CD4-positive, alpha-beta T cell treated with Interleukin-21 for 1 hour (primary cell): ENCODE measurements around the gene TNS1.

Experiments
- DNase-seq: peaks from one replicate; pipeline ENCODE4 v3.0.0-alpha.2; 2020

Gene TNS1

DNA sequence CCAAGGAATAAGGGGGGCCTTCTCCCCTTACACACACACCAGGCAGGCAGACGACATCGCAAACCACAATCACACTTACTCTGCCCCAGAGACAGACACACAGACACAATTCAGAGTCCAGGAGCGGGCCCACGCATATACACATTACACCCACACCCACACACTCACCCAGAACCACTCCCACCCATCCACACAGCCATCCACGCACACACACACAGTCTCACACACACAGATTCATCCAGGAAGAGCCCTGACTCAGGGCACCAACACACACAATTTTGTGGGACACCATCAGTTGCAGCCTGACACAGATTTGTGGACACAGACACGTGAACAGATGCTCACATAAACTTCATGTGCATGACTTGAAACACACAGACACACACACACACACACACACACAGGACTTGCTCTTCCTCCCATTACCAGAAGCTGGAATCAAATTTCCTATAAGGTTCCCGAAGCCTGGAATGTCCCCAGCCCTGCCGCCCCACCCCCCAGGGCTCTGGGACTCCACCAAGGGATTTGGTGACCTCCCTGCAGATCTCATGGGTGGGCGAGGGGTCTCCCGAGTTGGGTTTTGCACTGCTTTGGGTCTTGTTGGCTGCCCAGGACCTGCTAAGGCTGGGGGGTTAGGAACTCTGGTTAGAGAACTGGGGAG, 23.5 kb downstream of the TNS1 start:
- no peak for DNase-seq

DNA sequence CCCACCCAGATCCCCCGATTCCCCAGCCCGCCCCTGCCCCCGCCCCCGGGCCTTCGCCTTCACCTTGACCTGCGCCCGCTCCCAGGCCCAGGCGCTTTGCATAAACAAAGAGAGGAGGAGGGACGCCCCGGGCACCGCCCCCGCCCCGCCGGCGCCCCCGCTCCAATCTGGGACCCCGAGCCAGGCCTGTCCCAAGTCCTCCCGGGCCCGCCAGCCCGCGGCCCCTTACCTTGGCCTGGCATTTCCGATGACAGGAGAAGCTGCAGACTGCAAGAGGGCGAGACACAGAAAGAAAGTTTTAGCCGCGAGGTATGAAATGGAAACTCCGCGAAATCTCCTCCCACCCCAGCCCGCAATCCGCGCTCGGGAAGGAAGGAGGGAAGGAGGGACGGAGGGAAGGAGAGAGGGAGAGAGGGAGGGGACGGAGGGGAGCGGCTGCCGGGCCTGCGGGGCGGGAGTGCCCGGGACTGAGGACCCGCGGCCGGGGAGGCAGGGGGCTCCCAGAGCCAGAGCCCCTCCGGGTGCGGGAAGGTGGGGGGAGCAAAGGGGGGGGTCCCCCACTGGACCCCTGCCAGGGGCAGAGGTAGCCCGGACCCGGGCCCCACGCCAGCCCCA, 24.2 kb downstream of the TNS1 start:
- DNase-seq = no peak

DNA sequence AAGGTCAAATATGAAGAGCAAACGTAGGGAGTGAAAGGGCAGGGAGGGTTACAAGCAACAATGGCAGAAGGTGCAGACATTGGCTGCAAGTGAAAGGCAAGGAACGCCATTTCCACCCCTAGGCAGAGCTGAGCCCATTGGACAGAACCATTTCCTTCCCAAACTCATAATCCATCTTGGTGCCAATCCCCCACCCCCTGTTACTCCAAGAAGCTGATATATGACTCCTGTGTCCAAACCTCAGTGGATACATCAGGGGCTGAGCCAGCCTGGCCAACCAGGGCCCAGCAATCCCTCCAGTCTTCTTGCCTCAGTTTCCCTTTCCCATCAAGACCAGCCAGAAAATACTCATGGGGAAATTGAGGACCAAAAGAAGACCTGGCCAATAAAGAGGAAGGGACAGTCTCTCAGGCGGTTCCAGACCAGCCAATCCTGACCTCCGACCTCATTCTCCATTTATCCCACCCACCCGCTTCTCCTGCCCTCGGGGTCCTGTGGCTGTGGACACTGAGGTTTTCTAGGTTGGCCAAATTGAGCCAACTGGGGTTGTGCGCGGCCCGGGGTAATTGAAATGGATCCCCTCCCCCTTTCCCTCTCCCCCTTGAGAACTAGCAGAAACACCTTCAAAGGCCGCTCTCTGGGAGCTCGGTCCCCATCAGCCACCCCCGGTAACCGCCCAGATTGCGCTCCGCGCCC, 24.8 kb downstream of the TNS1 start:
- no peak for DNase-seq

DNA sequence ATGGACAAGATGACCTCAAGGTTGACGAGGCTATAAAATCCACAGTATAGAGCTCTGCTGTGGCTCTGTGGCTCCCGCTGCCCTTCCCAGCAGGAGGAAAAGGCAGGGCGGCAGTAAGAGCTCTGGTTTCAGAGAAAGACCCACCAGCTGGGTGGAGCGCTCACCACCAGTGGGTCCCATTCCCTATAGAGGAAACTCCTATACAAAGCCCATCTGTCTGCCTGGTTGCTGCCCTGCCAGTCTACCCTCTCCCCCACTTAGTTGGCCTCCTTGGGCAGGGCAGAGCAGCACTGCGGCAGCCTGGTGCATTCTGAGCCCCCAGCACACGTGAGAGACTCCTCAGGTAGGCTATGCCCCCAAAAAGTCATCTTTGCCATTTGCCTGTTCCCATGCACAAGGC, 26.5 kb downstream of the TNS1 start:
- DNase-seq = no peak

DNA sequence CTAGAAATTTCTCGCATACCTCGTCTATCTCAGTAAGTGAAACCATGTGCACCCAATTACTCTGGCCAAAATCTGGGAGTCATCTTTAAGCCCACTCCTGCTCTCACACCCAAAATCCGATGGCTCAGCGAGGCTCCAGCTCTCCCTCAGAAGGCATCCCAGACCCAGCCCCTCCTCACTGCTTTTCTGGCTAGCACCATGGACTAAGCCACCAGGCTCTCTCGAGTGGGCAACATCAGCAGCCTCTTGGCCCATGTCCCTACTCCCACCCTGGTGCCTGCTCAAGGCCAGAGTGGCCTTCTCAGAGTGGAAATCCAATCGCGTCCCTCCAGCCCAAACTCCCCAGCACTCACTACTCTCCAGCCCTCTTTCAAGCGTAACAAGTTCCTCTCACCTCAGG, 27.2 kb downstream of the TNS1 start:
- no peak for DNase-seq

DNA sequence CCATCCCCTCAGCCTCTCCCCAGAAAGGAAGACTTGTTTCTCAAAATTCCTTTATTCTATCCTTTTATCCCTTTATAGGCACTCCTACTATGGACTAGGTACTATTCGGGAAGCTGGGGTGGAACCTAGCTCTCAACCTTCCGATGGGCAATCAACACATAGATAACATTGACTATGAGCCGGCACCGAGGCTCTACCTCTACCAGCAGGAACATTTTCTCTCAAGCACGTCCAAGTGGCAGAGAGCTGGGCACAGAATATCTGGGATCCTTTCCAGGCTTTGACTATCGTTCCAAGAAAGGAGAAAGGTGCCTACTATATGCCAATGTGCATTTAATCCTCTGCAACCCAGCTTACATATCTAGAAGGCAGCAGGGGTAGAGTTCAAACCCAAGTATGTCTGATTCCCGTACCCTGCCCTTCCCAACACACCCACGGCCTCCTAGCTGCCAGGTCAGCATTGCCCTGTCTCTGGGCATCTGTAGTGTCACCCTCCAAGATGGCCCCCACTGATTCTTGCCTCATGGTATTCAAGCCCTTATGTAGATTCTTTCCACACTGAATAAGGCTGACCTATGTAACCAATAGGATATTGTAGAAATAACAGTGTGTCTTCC, 28.3 kb downstream of the TNS1 start:
- DNase-seq = no peak

DNA sequence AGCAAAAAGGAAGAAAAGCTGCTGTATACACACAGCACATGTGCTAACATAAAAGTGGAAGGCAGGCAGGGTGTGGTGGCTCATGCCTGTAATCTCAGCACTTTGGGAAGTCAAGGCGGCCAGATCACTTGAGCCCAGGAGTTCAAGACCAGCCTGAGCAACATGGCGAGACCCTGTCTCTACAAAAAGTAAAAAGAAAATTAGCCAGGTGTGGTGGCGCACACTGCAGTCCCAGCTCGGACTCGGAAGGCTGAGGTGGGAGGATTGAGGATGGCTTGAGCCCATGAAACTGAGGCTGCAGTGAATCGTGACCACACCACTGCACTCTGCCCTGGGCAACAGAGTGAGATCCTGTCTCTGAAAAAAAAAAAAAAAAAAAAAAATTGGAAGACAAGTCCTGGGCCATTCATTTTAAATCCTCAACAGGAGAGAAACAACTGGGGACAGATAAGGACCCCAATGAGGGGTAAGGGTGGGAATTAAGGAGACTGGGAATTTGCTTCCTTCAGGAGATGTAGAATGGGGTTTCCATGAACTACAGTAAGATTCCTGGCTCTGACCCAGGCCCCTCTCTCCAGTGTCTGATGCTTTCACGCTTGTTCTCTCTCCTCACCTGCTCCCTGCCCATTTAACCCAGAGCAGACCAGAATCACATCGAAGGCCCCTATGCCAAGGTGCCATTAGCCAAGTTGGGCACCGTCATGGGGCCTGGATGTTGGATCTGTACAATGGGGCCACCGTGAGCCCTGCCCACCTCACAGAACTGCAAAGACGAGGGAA, 29.6 kb downstream of the TNS1 start:
- no peak for DNase-seq

DNA sequence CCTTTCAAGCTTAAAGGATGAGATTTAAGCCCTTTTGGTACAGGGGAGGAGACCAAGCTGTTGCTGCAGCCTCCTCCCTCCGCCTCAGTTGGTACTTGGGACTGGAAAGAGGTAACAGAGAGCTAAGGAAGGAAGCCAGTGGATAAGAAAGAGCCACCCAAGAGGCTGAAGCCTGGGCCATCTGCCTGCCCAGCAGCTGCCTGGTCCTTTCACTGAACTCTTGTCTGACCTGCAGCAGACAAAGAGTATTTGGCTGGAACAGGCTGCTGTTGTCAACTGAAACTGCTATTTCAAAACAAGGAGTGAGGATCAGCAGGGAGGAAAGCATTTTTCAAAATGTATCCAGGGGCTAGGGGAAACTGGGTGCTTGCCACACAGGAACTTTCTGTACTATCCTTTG, 30.3 kb downstream of the TNS1 start:
- DNase-seq = no peak

DNA sequence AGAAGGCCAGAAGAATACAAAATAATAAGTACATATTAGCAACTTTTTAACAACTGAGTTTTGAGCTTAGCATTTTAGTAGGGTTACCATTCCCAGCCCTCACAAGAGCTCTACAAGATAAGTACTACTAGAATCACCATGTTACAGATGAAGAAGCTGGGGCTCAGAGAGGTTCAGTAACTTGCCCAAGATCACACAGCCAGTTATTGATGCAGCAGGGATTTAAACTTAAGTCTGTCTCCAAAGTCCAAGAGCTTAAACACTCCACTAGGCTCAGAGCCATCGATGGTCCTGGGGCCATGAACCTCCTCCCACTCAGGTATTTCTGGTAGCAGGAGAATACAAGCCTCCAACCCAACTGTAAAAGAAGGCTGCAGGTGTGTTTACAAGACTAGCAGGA, 30.8 kb downstream of the TNS1 start:
- no peak for DNase-seq

DNA sequence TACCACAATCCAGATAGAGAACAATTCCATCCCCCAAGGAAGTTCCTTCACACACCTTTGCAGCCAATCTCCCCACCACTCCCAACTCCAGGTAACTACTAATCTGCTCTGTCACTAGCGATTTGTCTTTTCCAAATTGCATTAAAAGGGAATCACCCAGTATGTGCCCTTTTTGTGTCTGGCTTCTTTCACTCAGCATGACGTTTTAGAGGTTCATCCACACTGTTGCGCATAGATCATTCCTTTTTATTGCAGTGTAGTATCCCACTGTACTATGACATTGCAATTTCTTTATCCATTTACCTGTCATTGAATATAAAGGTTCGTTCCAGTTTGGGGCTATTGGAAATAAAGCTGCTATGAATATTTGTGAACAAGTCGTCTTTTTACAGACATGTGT, 31.6 kb downstream of the TNS1 start:
- no peak for DNase-seq

DNA sequence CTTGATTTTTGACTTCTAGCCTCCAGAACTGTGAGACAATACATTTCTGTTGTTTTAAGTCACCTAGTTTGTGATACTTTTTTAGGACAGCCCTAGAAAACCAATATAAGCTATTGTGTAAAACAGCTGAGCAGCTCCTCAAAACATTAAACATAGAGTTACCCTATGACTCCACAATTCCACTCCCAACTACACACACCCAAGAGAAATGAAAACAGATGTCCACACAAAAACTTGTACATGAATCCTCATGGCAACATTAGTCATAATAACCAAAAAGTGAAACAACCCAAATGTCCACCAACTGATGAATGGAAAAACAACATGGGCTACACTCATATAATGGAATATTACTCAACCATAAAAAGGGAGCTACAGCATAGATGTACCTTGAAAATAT, 32.6 kb downstream of the TNS1 start:
- DNase-seq = no peak

DNA sequence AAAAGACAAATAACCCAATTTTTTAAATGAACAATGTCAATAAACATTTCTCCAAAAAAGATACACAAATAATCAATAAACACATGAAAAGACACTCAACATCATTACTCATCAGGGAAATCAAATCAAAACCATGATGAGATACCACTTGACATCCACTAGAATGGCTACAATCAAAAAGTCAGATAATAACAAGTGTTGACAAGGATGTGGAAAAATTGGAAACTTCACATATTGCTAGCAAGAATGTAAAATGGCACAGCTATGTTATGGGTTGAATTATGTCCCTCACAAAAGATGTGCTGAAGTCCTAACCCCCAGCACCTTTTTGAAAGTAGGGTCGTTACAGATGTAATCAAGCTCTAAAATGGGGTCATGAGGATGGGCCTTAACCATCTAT, 33.2 kb downstream of the TNS1 start:
- DNase-seq = no peak

DNA sequence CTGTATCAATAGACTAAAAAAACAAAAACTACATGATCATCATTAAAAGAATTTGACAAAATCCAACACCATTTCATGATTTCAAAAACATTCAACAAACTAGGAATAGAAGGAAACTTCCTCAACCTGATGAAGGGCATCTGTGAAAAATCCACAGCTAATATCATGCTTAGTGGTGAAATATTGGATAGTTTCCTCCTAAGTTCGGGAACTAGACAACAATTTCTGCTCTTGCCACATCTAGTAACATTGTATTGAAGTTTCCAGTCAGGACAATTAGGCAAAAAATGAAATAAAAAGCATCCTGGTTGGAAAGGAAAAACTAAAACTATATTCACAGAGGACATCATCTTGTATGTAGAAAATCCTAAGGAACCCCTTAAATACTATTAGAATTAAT, 34.8 kb downstream of the TNS1 start:
- no peak for DNase-seq

DNA sequence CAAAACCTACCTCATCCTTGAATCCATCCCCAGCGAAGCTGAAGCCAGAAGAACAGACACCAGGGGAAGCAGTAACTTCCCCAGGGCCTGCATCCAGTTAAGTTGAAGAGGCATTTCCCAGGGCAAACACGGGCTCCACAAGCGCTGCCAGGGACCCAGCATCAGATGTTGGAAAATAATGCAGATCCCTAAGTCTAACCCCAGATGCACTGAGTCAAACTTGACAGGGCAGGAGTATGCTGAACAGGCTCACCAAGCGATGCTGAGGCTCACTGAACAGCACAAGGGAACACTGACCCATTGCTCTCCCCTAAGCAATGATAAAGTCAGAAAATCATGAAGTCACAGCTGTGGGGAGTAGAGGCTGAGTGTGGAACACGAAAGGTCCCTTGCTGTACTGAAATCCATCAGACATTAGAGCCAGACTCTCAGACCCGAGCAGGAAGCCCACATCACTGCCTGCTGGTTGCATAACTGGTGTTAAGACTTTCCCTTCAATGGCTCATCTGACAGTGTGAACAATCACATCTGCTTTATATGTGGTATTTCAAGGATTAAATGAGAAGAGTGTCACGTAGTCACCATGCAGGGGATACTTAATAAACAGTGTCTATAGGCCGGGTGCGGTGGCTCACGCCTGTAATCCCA, 36.2 kb downstream of the TNS1 start:
- no peak for DNase-seq

DNA sequence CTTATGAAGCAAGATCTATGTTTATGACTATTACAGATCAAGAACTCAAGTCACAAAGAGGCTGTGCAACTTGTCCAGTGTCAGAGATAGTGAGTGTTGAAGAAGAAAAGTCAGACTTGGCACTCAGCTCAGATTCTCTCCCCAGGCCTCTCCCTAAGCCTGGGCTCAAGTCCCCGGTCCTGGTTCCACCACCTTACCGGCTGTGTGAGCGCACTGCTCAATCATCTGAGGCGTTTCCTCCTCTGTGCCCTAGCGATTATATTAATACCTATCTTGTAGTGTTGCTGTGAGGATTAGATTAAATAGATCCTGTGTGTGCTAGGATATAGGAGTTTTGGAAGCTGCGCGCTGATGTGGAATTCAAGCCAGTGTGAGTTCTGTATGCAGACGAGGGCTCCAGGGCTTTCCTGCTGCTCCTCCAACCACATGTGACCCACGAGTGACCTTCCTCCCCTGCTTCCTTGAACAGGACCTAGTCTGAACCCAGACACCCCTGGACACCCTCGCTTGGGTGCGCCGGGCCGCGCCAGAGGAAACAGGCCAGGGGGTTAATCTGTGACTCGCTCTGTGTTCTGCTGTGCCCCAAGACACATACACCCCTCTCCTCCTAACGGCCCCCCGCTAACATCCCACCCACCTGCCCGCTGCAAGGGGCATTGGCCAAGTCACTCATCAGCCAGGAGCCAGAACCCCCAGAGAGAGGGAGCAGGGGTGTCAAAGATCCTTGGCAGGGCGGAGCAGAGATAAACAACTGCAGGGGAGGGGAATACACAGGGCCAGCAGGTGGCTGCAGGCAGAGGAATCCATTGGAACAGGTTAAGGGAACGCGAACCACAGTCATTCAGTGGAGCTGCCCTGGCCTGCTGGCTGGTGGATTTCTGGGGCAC, 38.3 kb downstream of the TNS1 start:
- DNase-seq = no peak

DNA sequence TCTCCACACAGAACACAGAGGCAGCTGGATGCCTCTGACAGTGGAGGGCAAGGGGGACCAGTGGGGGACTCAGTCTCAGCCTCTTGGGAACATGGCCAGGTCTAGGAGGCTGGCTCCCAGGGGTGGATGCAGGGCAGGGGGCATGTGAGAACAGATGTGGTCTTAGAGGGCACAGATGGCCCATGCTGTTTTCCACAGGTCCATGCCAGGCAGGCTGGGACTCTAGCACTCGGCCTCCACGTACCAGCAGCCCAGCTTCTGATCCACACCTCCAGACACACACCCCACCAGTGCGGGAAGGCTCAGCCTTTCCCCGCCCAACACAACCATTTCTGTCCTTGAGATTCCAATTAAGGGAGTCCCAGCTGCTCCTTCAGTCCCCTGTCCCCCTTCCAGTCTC, 42.4 kb downstream of the TNS1 start:
- DNase-seq = no peak

DNA sequence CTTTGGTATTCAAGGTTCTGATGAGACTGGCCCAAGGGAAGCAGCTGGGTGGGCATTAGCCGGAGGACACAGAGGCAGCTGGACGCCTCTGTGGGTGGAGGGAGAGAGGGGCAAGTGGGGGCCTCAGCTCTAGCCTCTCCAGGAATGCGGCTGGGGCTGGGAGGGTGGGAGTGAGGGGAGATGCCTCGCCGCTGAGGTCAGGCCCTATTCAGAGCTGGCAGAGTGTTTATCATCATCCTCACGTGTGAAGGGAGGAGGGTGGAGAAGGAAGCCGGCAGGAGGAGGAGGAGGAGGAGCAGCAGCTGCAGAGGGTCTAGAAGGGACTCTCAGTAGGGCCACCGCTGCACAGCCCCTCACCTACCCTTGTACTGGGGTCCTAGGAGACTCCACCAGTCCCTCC, 43.1 kb downstream of the TNS1 start:
- DNase-seq = no peak

DNA sequence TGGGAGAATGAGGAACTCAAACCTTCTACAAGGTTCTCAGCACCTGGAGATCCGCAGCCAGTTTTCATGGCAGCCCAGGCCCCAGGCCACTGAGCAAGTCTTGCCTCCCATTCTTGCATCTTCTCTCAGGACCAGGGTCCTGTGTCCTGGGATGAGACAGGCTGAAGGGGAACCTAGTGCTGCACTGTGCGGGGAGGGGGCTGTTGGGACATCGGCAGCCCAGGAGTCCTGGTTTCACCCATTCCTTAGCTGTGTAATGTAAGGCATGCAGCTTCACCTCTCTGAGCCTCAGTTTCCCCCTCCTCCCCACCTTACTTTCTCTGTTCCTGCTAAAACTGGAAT, 43.9 kb downstream of the TNS1 start:
- DNase-seq = no peak

DNA sequence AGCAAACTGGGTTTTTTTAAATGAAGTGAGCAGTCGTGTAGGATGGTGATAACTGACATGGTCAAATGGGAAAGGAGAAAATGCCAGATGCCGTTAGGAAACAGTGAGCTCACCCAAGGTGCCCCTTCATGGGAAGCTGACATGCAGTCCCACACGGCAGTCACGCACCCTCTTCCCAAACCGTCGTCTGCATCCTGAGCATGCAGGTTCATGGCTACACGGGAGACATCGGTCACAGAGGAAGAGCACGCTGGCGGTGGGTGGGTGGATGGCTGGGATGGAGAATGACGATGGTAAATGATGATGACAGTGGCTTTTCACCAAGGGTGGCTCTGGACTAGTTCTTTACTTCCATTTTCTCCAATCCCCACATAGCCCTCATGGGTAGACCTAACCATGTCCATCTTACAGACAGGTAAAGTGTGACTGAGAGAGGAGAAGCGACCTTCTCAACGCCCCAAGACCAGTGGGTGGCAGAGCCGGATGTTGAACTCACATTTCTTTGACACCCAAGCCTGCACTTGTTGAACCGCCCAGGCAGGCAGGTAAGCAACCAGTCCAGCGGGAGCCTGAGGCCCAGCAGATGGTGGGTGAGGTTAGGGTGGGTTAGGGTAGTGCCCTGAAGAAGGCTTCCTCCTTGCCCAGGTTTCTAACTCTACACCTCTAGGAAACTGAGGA, 44.5 kb downstream of the TNS1 start:
- no peak for DNase-seq

DNA sequence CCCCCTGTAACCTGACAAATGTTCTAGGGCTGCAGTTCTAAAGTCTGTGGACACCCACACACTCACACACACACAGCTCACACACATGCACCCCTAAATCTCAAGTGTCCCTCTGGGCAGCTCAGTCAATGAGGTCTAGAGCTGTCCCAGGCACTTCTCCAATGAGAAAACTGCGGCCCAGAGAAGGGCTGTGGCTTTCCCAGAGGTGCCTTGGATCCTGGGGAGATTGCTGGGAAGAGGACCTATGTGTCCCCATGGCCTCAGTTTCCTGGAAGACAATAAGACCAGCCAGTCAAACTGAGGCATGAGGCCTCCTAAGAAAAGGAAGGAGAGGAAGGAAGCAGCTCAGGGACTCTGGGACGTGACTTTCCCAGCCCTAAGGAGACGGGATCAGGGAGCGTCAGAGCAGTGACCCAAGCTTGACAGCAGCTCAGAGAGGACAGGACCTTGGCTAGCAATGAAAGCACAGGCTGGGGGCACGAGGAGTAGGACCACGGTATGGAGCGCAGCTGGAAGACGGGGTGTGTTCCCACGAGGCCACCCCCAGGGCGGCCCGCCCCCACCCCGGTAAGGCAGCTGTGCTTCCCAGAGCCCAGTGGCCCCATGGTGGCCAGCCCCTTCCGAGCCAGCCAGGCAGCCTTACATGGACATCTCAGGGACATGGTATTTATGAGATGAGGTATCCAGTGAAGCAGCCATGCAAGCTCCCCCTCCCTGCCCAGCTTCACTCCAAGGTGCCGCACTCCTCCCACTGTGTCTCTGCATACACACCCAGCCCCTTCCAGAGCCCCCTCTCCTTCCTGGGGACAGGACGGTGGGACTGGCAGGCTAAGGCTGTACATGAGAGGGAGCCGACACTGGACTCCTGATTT, 46.0 kb downstream of the TNS1 start:
- DNase-seq = no peak
